ENCODE measurements around the gene LASP1. TPM values are rescaled to one million over a fixed set of nuclear protein-coding genes. Genes with fewer than 3 reads are reported as not detected.
"Not testable (repeated sequence)": the region's sequence is repeated elsewhere in the genome, so short reads cannot be mapped to it uniquely, and the experiment has no call there.

Gene LASP1
- total and polyA plus RNA-seq, 2 donors (not counting 3 experiments of a cell fraction or from before 2014, with no cell fraction given) = 214 to 242 TPM

DNA sequence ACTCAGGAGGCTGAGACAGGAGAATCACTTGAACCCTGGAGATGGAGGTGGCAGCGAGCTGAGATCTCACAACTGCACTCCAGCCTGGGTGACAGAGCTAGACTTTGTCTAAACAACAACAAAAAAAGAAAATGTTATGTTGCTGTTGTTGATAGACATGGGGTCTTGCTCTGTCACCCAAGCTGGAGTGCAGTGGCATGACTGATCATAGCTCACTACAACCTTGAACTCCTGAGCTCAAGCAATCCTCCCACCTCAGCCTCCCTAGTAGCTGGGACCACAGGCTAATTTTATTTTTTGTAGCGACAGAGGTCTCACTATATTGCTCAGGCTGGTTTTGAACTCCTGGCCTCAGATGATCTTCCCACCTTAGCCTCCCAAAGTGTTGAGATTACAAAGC is 77.3 kb downstream of the LASP1 start:
- Histone ChIP-seq H3K4me3 (replicated peaks in 1 of 3; ENCODE audit: insufficient read depth in 1 of 3, low read depth in 1 of 3, low read length in 3 of 3) (no peak overlapping the region), H3K9ac (replicated peaks; ENCODE audit: extremely low read depth, insufficient read depth, low read length) (no peak overlapping the region), H3K79me2 (ENCODE audit: control insufficient read depth, insufficient read depth, low read length) (no peaks in the 10 kb centered on the region), H3K27me3 (ENCODE audit: control insufficient read depth in 2 of 2, insufficient read depth in 2 of 2, low read length in 2 of 2) (no peaks in the 10 kb centered on the region), H3K9me1 (replicated peaks; ENCODE audit: control insufficient read depth, extremely low read depth, insufficient read depth, low read length) (no peaks in the 10 kb centered on the region), H3K9me3 (replicated peaks; ENCODE audit: control insufficient read depth, insufficient read depth, low read length) (no peaks in the 10 kb centered on the region), H3K4me2 (ENCODE audit: insufficient read depth, low read length) (no peak overlapping the region), H3K36me3 (ENCODE audit: control insufficient read depth in 2 of 2, extremely low read depth in 1 of 2, insufficient read depth in 2 of 2, low read length in 2 of 2) (no peaks in the 10 kb centered on the region), H3K4me1 (ENCODE audit: control insufficient read depth, extremely low read depth, insufficient read depth, low read length) (no peaks in the 10 kb centered on the region), H3K27ac (ENCODE audit: insufficient read depth, low read depth, low read length) (no peak overlapping the region), H2AFZ (ENCODE audit: low read depth, low read length) (no peak overlapping the region), H4K20me1 (replicated peaks; ENCODE audit: control insufficient read depth, extremely low read depth, insufficient read depth, low read length) (no peaks in the 10 kb centered on the region)
- ChIA-PET POLR2A (no interaction called here), CTCF (interaction anchor here (1.2 kb wide), 1 partner anchor 36 kb away, joined by 3 read pairs; no protein-coding TSS in a partner anchor)
- TF ChIP-seq MYC (IDR thresholded peaks at IDR 0.05; ENCODE audit: low read depth, low read length) = no peak
- no peak for TF ChIP-seq FOS (IDR thresholded peaks at IDR 0.05; ENCODE audit: borderline replicate concordance, insufficient read depth, low read length)
- TF ChIP-seq, protein P1, sequence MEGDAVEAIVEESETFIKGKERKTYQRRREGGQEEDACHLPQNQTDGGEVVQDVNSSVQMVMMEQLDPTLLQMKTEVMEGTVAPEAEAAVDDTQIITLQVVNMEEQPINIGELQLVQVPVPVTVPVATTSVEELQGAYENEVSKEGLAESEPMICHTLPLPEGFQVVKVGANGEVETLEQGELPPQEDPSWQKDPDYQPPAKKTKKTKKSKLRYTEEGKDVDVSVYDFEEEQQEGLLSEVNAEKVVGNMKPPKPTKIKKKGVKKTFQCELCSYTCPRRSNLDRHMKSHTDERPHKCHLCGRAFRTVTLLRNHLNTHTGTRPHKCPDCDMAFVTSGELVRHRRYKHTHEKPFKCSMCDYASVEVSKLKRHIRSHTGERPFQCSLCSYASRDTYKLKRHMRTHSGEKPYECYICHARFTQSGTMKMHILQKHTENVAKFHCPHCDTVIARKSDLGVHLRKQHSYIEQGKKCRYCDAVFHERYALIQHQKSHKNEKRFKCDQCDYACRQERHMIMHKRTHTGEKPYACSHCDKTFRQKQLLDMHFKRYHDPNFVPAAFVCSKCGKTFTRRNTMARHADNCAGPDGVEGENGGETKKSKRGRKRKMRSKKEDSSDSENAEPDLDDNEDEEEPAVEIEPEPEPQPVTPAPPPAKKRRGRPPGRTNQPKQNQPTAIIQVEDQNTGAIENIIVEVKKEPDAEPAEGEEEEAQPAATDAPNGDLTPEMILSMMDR (IDR thresholded peaks at IDR 0.05; ENCODE audit: extremely low read depth in 1 of 2, insufficient read depth in 1 of 2, low read depth in 1 of 2, low read length in 2 of 2) = no peak
- no peak for TF ChIP-seq GATA2 (IDR thresholded peaks at IDR 0.05; ENCODE audit: insufficient read depth, insufficient read length, low read depth, low read length)
- no peak for TF ChIP-seq POLR2AphosphoS5 (IDR thresholded peaks at IDR 0.05; ENCODE audit: insufficient read depth, low read depth, low read length)
- no peak for TF ChIP-seq EZH2 (IDR thresholded peaks at IDR 0.05; ENCODE audit: borderline replicate concordance, low read depth, low read length, severe bottlenecking)
- no peak for TF ChIP-seq MAX (IDR thresholded peaks at IDR 0.05; ENCODE audit: insufficient read depth, insufficient read length)
- TF ChIP-seq JUN (IDR thresholded peaks at IDR 0.05; ENCODE audit: borderline replicate concordance, insufficient read depth, insufficient read length, low read depth) = no peak
- no peak for TF ChIP-seq POLR2A (IDR thresholded peaks at IDR 0.05; ENCODE audit: low read depth, low read length)
- dilution Hi-C loops (cut with MboI; ENCODE audit: extremely low pct_ligation_motif_present, low sequenced_read_pairs) = no loop called here
- no peak for DNase-seq (ENCODE audit: low read depth, low spot score)
- no TSS peak for BruUV-seq (replicated peaks)
- no peak for FAIRE-seq
- intact Hi-C loops (cut with micrococcal nuclease) = no loop called here

GRCh38 chr17:38953800-38954199 is 83.9 kb downstream of the LASP1 start:
- H3K27me3 ChIP-seq (ENCODE audit: control insufficient read depth in 2 of 2, insufficient read depth in 2 of 2, low read length in 2 of 2); H3K9me3 ChIP-seq (replicated peaks; ENCODE audit: control insufficient read depth, insufficient read depth, low read length); DNase-seq (ENCODE audit: low read depth, low spot score); H3K9me1 ChIP-seq (replicated peaks; ENCODE audit: control insufficient read depth, extremely low read depth, insufficient read depth, low read length); FAIRE-seq; intact Hi-C loops (cut with micrococcal nuclease); H3K79me2 ChIP-seq (ENCODE audit: control insufficient read depth, insufficient read depth, low read length); H2AFZ ChIP-seq (ENCODE audit: low read depth, low read length); H3K27ac ChIP-seq (ENCODE audit: insufficient read depth, low read depth, low read length); H3K9ac ChIP-seq (replicated peaks; ENCODE audit: extremely low read depth, insufficient read depth, low read length); H3K36me3 ChIP-seq (ENCODE audit: control insufficient read depth in 2 of 2, extremely low read depth in 1 of 2, insufficient read depth in 2 of 2, low read length in 2 of 2); BruUV-seq (replicated peaks); H3K4me3 ChIP-seq (replicated peaks in 1 of 3; ENCODE audit: insufficient read depth in 1 of 3, low read depth in 1 of 3, low read length in 3 of 3); H3K4me2 ChIP-seq (ENCODE audit: insufficient read depth, low read length); H4K20me1 ChIP-seq (replicated peaks; ENCODE audit: control insufficient read depth, extremely low read depth, insufficient read depth, low read length); POLR2A ChIA-PET; CTCF ChIA-PET; H3K4me1 ChIP-seq (ENCODE audit: control insufficient read depth, extremely low read depth, insufficient read depth, low read length); dilution Hi-C loops (cut with MboI; ENCODE audit: extremely low pct_ligation_motif_present, low sequenced_read_pairs): not testable (repeated sequence)
